ENCODE results near the gene NFKB1. TPM values are rescaled to one million over a fixed set of nuclear protein-coding genes. Genes with fewer than 3 reads are reported as not detected.

Gene NFKB1
- total and polyA plus RNA-seq, 9 of the 15 experiments (the other 6 are each of a cell fraction or from before 2014, with no cell fraction given) = 2.4 to 14.5 (median 10.3) TPM

- Histone ChIP-seq H3K4me3 (no peak overlapping the region), H3K4me2 (ENCODE audit: insufficient read depth, low read length) (no peak overlapping the region), H2AFZ (ENCODE audit: low read depth, low read length) (no peak overlapping the region), H4K20me1 (replicated peaks; ENCODE audit: control insufficient read depth, insufficient read depth, low read length) (no peaks in the 10 kb centered on the region), H3K9me3 (replicated peaks; ENCODE audit: control insufficient read depth, insufficient read depth, low read depth, low read length) (no peaks in the 10 kb centered on the region), H3K79me2 (ENCODE audit: control insufficient read depth, insufficient read depth, low read length) (no peaks in the 10 kb centered on the region), H3K27me3 (ENCODE audit: control insufficient read depth in 2 of 2, insufficient read depth in 2 of 2, low read length in 2 of 2) (no peaks in the 10 kb centered on the region), H3K9ac (ENCODE audit: insufficient read depth in 1 of 2, low read depth in 2 of 2, low read length in 2 of 2) (no peak overlapping the region), H3K36me3 (ENCODE audit: control insufficient read depth, insufficient read depth, low read length) (peaks cover 23% of the 10 kb centered on the region; the same call in 2 of the 3 replicates), H3K4me1 (replicated peaks in 1 of 2; ENCODE audit: control insufficient read depth in 2 of 2, insufficient read depth in 2 of 2, low read length in 2 of 2) (no peaks in the 10 kb centered on the region), H3K9me1 (ENCODE audit: control insufficient read depth, insufficient read depth, low read length) (no peaks in the 10 kb centered on the region), H3K27ac (ENCODE audit: extremely low read depth, low read depth, low read length) (no peak overlapping the region)
- 43% methylated on average over 2 of the region's 2 CpGs for WGBS (ENCODE audit: insufficient coverage, low coverage, missing lambda C conversion rate)
- intact Hi-C loops (cut with micrococcal nuclease) = no loop called here
- DNase-seq (ENCODE audit: extremely low read depth in 1 of 4, low spot score in 3 of 4) (no peak), FAIRE-seq (peak; percentile 29), ATAC-seq (no peak)
- POLR2A ChIA-PET = no interaction called here
- TF ChIP-seq SMARCA4 (IDR thresholded peaks at IDR 0.05) = no peak
- no peak for TF ChIP-seq SREBF2 (CRISPR knock-in tag; IDR thresholded peaks at IDR 0.05)
- no peak for TF ChIP-seq E2F5 (CRISPR knock-in tag; IDR thresholded peaks at IDR 0.05)
- no peak for TF ChIP-seq ZNF140 (CRISPR knock-in tag; IDR thresholded peaks at IDR 0.05)
- no peak for TF ChIP-seq ZNF644 (tag; IDR thresholded peaks at IDR 0.05; ENCODE audit: low read depth)
- no peak for TF ChIP-seq TAF1 (IDR thresholded peaks at IDR 0.05; ENCODE audit: control insufficient read depth, extremely low read depth, insufficient read depth, low read length, severe bottlenecking)
- no peak for TF ChIP-seq ATF2 (CRISPR knock-in tag; IDR thresholded peaks at IDR 0.05)
- TF ChIP-seq PHF21A (IDR thresholded peaks at IDR 0.05; ENCODE audit: borderline replicate concordance, low read depth) = no peak
- TF ChIP-seq CUX1 (CRISPR knock-in tag; IDR thresholded peaks at IDR 0.05) = no peak
- TF ChIP-seq STAT6 (CRISPR knock-in tag; IDR thresholded peaks at IDR 0.05) = no peak
- TF ChIP-seq RBM39 (optimal IDR thresholded peaks at IDR 0.05; ENCODE audit: low read depth, low read length) = no peak
- in situ Hi-C loops (cut with MboI) = no loop called here
- BruUV-seq (replicated peaks) = no TSS peak
- CTCF ChIA-PET (ENCODE audit: low intra/inter-chr PET ratio) = no interaction called here
Observed at GRCh38 chr4:102594000-102594399, 92.8 kb downstream of the NFKB1 start.

Data from K562 (cell line).